ENCODE results near the gene FBXO36.

FBXO36 gene

DNA sequence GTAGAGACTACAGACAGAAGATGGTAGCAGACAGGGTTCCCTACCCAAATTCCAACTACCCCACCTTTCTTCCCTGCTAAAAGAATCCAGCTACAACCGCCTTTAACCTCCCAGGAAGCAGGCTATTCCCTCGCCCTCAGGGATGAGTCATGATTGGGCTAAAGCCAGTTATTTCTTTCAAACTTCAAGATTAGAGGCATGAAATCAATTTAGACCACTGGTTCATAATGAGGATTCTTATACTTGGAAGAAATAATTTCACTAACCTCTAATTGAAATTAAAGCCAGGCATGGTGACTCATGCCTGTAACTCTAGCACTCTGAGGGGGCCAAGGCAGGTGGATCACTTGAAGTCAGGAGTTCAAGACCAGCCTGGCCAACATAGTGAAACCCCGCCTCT, 20.5 kb upstream of the FBXO36 start:
- Histone ChIP-seq H2AFZ (ENCODE audit: low read depth, low read length) (no peak overlapping the region), H3K9ac (ENCODE audit: low read length) (peak overlapping the region; percentile 75), H4K91ac (ENCODE audit: low read length) (no peak overlapping the region), H2BK15ac (ENCODE audit: low read depth, poor library complexity, severe bottlenecking) (no peak overlapping the region), H2BK5ac (ENCODE audit: low read depth, low read length, poor library complexity, severe bottlenecking) (no peak overlapping the region), H3K4me2 (ENCODE audit: low read length, poor library complexity, severe bottlenecking) (peak overlapping the region; percentile 9), H3K9me3 (ENCODE audit: control insufficient read depth, low read length) (no peaks in the 10 kb centered on the region), H2AK5ac (ENCODE audit: low read length, severe bottlenecking) (no peak overlapping the region), H3K36me3 (ENCODE audit: control insufficient read depth in 1 of 2, insufficient read depth in 2 of 2, low read depth in 1 of 2, low read length in 2 of 2) (peaks cover 7 to 45% of the 10 kb centered on the region in 2 experiments), H2BK120ac (ENCODE audit: low read depth, low read length) (no peak overlapping the region), H3K18ac (ENCODE audit: low read depth in 1 of 2, low read length in 2 of 2) (no peak overlapping the region), H3K23ac (ENCODE audit: low read length in 2 of 2) (no peak overlapping the region), H3K4me1 (ENCODE audit: control insufficient read depth, insufficient read depth, low read depth, low read length) (peaks cover 5% of the 10 kb centered on the region), H2BK12ac (ENCODE audit: low read length in 2 of 2) (no peak overlapping the region), H3K4me3 (ENCODE audit: insufficient read depth in 1 of 2, low read depth in 1 of 2, low read length in 2 of 2) (no peak overlapping the region), H3K14ac (ENCODE audit: low read length in 2 of 2) (no peak overlapping the region), H3K4ac (ENCODE audit: low read depth in 1 of 2, low read length in 2 of 2) (no peak overlapping the region), H3K27ac (ENCODE audit: low read length, poor library complexity, severe bottlenecking) (peak overlapping the region; percentile 44), H3K79me1 (replicated peaks; ENCODE audit: low read length, poor library complexity, severe bottlenecking) (no peaks in the 10 kb centered on the region), H3K27me3 (ENCODE audit: control insufficient read depth in 1 of 2, insufficient read depth in 1 of 2, low read length in 2 of 2) (no peaks in the 10 kb centered on the region), H4K8ac (ENCODE audit: low read length) (no peak overlapping the region)
- 100% methylated on average over 1 of the region's 3 CpGs for WGBS
- peak; percentile 69 for DNase-seq

GRCh38 chr2:229903037-229903436, 19.3 kb upstream of the FBXO36 start:
- H3K4me2 ChIP-seq (ENCODE audit: low read length, poor library complexity, severe bottlenecking), result no peak overlapping the region

DNA sequence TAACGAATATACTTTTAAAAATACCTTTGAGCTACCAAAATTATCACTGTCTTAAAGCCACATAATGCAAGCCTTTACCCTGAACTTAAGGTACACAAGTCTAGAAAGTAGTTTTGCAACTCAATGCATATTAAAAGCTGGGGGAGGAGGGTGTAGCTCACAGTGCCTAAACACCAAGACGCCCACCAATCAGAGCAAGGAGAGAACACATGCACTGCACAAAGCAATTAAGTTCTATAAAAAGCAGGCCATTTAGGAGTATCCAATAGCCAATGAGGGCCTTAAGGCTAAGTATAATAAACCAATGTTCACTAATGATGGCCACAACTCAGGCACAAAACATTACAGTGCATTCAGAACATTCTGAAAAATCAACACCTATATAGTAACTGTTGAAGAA, 16.7 kb upstream of the FBXO36 start:
- Histone ChIP-seq H3K9me3 (ENCODE audit: control insufficient read depth, low read length) (no peaks in the 10 kb centered on the region), H3K27ac (ENCODE audit: low read length, poor library complexity, severe bottlenecking) (no peak overlapping the region), H3K4me2 (ENCODE audit: low read length, poor library complexity, severe bottlenecking) (no peak overlapping the region), H3K14ac (ENCODE audit: low read length in 2 of 2) (no peak overlapping the region), H3K4ac (ENCODE audit: low read depth in 1 of 2, low read length in 2 of 2) (no peak overlapping the region), H3K79me1 (replicated peaks; ENCODE audit: low read length, poor library complexity, severe bottlenecking) (peaks cover 1% of the 10 kb centered on the region), H2BK120ac (ENCODE audit: low read depth, low read length) (no peak overlapping the region), H3K18ac (ENCODE audit: low read depth in 1 of 2, low read length in 2 of 2) (no peak overlapping the region), H3K27me3 (ENCODE audit: control insufficient read depth in 1 of 2, insufficient read depth in 1 of 2, low read length in 2 of 2) (no peaks in the 10 kb centered on the region), H2BK5ac (ENCODE audit: low read depth, low read length, poor library complexity, severe bottlenecking) (no peak overlapping the region), H2AK5ac (ENCODE audit: low read length, severe bottlenecking) (no peak overlapping the region), H3K9ac (ENCODE audit: low read length) (no peak overlapping the region), H3K36me3 (ENCODE audit: control insufficient read depth in 1 of 2, insufficient read depth in 2 of 2, low read depth in 1 of 2, low read length in 2 of 2) (peaks cover 12 to 44% of the 10 kb centered on the region in 2 experiments), H2BK15ac (ENCODE audit: low read depth, poor library complexity, severe bottlenecking) (no peak overlapping the region), H4K91ac (ENCODE audit: low read length) (no peak overlapping the region), H4K8ac (ENCODE audit: low read length) (no peak overlapping the region), H3K4me1 (ENCODE audit: control insufficient read depth, insufficient read depth, low read depth, low read length) (peaks cover 5% of the 10 kb centered on the region), H3K23ac (ENCODE audit: low read length in 2 of 2) (no peak overlapping the region), H2AFZ (ENCODE audit: low read depth, low read length) (no peak overlapping the region), H3K4me3 (ENCODE audit: insufficient read depth in 1 of 2, low read depth in 1 of 2, low read length in 2 of 2) (no peak overlapping the region), H2BK12ac (ENCODE audit: low read length in 2 of 2) (no peak overlapping the region)
- WGBS, result 100% methylated on average over 1 of the region's 2 CpGs
- no peak for DNase-seq

More at GRCh38 chr2:229903037-229903436, 19.3 kb upstream of the FBXO36 start:
- no peak overlapping the region for H3K27ac ChIP-seq (ENCODE audit: low read length, poor library complexity, severe bottlenecking)
- no peak overlapping the region for H4K91ac ChIP-seq (ENCODE audit: low read length)
- no peak overlapping the region for H3K4me3 ChIP-seq (ENCODE audit: insufficient read depth in 1 of 2, low read depth in 1 of 2, low read length in 2 of 2)
- H2BK5ac ChIP-seq (ENCODE audit: low read depth, low read length, poor library complexity, severe bottlenecking), result no peak overlapping the region
- no peaks in the 10 kb centered on the region for H3K27me3 ChIP-seq (ENCODE audit: control insufficient read depth in 1 of 2, insufficient read depth in 1 of 2, low read length in 2 of 2)
- no peak overlapping the region for H4K8ac ChIP-seq (ENCODE audit: low read length)
- H2BK12ac ChIP-seq (ENCODE audit: low read length in 2 of 2), result no peak overlapping the region
- no peaks in the 10 kb centered on the region for H3K9me3 ChIP-seq (ENCODE audit: control insufficient read depth, low read length)
- no peak overlapping the region for H2BK120ac ChIP-seq (ENCODE audit: low read depth, low read length)
- no peak overlapping the region for H3K4ac ChIP-seq (ENCODE audit: low read depth in 1 of 2, low read length in 2 of 2)
- H2AK5ac ChIP-seq (ENCODE audit: low read length, severe bottlenecking), result no peak overlapping the region
- H3K9ac ChIP-seq (ENCODE audit: low read length), result no peak overlapping the region
- H2BK15ac ChIP-seq (ENCODE audit: low read depth, poor library complexity, severe bottlenecking), result no peak overlapping the region
- 96% methylated on average over 3 of the region's 3 CpGs for WGBS
- peaks cover 5% of the 10 kb centered on the region for H3K4me1 ChIP-seq (ENCODE audit: control insufficient read depth, insufficient read depth, low read depth, low read length)
- no peak for DNase-seq
- no peak overlapping the region for H2AFZ ChIP-seq (ENCODE audit: low read depth, low read length)
- H3K18ac ChIP-seq (ENCODE audit: low read depth in 1 of 2, low read length in 2 of 2), result no peak overlapping the region
- no peak overlapping the region for H3K23ac ChIP-seq (ENCODE audit: low read length in 2 of 2)
- peaks cover 7 to 55% of the 10 kb centered on the region in 2 experiments for H3K36me3 ChIP-seq (ENCODE audit: control insufficient read depth in 1 of 2, insufficient read depth in 2 of 2, low read depth in 1 of 2, low read length in 2 of 2)
- no peak overlapping the region for H3K14ac ChIP-seq (ENCODE audit: low read length in 2 of 2)
- no peaks in the 10 kb centered on the region for H3K79me1 ChIP-seq (replicated peaks; ENCODE audit: low read length, poor library complexity, severe bottlenecking)

GRCh38 chr2:229909090-229909489, 13.2 kb upstream of the FBXO36 start:
- no peak overlapping the region for H3K4me3 ChIP-seq (ENCODE audit: insufficient read depth in 1 of 2, low read depth in 1 of 2, low read length in 2 of 2)
- no peak overlapping the region for H2BK15ac ChIP-seq (ENCODE audit: low read depth, poor library complexity, severe bottlenecking)
- H2AFZ ChIP-seq (ENCODE audit: low read depth, low read length), result no peak overlapping the region
- peak overlapping the region; percentile 34 for H2BK120ac ChIP-seq (ENCODE audit: low read depth, low read length)
- no peak overlapping the region for H3K14ac ChIP-seq (ENCODE audit: low read length in 2 of 2)
- no peak overlapping the region for H2AK5ac ChIP-seq (ENCODE audit: low read length, severe bottlenecking)
- H3K23ac ChIP-seq (ENCODE audit: low read length in 2 of 2), result no peak overlapping the region
- H2BK12ac ChIP-seq (ENCODE audit: low read length in 2 of 2), result no peak overlapping the region
- no peak overlapping the region for H3K27ac ChIP-seq (ENCODE audit: low read length, poor library complexity, severe bottlenecking)
- DNase-seq, result no peak
- no peak overlapping the region for H3K18ac ChIP-seq (ENCODE audit: low read depth in 1 of 2, low read length in 2 of 2)
- H3K4me2 ChIP-seq (ENCODE audit: low read length, poor library complexity, severe bottlenecking), result no peak overlapping the region
- no peak overlapping the region for H4K91ac ChIP-seq (ENCODE audit: low read length)
- no peaks in the 10 kb centered on the region for H3K9me3 ChIP-seq (ENCODE audit: control insufficient read depth, low read length)
- H4K8ac ChIP-seq (ENCODE audit: low read length), result no peak overlapping the region
- peaks cover 1% of the 10 kb centered on the region for H3K79me1 ChIP-seq (replicated peaks; ENCODE audit: low read length, poor library complexity, severe bottlenecking)
- H3K9ac ChIP-seq (ENCODE audit: low read length), result no peak overlapping the region
- H3K27me3 ChIP-seq (ENCODE audit: control insufficient read depth in 1 of 2, insufficient read depth in 1 of 2, low read length in 2 of 2), result no peaks in the 10 kb centered on the region
- 96% methylated on average over 1 of the region's 2 CpGs for WGBS
- peaks cover 7% of the 10 kb centered on the region for H3K4me1 ChIP-seq (ENCODE audit: control insufficient read depth, insufficient read depth, low read depth, low read length)
- no peak overlapping the region for H3K4ac ChIP-seq (ENCODE audit: low read depth in 1 of 2, low read length in 2 of 2)
- H2BK5ac ChIP-seq (ENCODE audit: low read depth, low read length, poor library complexity, severe bottlenecking), result no peak overlapping the region
- peaks cover 10 to 37% of the 10 kb centered on the region in 2 experiments for H3K36me3 ChIP-seq (ENCODE audit: control insufficient read depth in 1 of 2, insufficient read depth in 2 of 2, low read depth in 1 of 2, low read length in 2 of 2)
